Stimulated activated CD4-positive, alpha-beta T cell treated with anti-CD3 and anti-CD28 coated beads, Interleukin-12 subunit alpha, Interleukin-12 subunit beta, amount 100 ng/mL, for 48 hours (primary cell): ENCODE data around the gene METTL26.
A peak's percentile ranks its signal among the peaks of the same experiment; 100 is the strongest.

Experiments
- DNase-seq, 3 donors: peaks; one replicate each; pipeline ENCODE4 v3.0.0-alpha.2; 2020; ENCODE audit warnings: low read depth in 2 of 3, low spot score in 1 of 3

The METTL26 gene

DNA sequence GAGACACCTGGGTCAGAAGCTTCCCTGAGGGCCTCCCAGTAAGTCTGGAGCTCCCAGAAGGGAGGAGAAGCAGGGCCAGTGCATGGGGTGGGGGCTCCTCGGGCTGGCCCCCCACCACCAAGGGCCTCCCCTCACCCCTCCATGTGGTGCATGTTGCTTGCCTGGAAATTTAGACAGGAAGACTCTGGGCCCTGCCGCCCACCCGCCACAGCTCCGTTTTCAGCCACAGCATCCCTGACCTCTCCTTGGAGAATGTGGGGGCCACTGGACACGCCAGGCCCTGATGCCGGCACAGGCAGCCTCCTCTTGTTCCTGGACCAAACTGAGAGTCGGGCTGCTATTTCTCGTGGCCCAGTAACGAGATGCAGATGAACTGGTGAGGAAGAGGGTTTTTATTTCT, 2.7 kb upstream of the METTL26 start:
- DNase-seq: no peak

DNA sequence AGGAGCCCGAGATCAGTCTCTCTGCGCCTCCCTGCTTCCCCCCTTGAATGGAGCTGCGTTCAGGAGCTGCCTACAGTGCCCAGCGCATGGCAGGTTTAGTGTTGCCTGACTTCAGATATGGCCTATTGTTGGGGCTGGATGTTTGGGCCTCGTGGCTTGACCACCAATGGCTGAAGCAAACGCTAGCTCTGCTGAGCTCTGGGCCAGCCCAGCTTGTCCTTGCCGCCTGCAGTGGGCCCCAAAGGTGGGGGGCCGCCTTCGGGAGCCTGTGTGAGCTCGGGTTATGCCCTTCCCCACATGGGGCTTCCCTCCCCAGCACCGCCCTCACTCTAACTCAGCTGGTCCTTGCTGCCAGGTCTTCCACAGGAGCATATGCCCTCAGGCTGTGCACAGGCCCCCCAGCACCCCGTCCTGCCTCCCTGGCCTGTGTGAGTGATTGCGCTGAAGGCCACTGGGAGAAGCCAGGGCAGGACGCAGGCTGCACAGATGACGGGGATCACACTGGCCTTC, 2.0 kb upstream of the METTL26 start:
- no peak for DNase-seq

DNA sequence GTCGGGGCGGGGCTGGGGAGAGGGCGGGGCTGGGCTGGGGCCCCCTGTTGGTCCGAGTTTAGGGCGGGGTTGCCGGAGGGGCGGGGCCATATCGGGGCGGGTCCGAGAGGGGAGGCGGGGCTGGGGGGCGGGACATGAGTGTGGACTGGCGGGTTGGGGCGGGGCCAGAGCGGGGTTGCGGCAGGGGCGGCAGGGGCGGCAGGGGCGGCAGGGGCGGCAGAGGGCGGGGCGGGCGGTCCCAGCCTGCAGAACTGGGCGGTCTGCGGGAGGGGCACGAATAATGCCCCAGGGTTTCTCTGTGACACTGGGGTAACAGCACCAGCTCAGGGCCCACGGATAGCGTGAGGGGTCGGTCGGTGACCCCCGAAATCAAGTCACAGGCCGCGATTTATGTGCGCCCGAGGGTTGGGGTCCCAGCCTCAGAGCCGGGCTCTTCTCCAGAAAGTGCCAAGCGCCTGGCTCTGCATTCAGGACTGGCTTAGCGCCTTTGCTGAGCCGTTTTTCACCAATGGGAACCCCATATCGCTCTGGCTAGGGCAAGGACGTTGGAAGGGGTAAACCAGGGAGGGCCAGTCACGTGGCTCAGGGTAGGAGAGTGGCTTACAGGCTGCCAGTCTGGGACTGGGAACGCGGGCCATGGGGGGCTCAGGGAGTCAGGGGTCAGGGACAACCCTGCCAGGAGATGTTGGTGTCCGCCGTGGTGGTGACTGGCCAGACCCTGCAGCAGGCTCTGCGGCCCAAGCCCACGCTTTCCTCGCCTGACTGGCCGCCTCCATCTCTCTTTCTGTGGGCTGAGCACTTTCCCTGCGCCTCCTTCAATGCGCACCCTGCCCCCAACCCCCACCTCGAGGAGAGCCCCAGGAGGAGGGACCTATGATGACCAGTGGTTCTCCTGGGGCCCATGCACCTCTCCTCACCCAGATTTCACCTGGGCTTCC, 1.2 kb upstream of the METTL26 start:
- peak; percentile 82 to 86 (median 82) for DNase-seq

DNA sequence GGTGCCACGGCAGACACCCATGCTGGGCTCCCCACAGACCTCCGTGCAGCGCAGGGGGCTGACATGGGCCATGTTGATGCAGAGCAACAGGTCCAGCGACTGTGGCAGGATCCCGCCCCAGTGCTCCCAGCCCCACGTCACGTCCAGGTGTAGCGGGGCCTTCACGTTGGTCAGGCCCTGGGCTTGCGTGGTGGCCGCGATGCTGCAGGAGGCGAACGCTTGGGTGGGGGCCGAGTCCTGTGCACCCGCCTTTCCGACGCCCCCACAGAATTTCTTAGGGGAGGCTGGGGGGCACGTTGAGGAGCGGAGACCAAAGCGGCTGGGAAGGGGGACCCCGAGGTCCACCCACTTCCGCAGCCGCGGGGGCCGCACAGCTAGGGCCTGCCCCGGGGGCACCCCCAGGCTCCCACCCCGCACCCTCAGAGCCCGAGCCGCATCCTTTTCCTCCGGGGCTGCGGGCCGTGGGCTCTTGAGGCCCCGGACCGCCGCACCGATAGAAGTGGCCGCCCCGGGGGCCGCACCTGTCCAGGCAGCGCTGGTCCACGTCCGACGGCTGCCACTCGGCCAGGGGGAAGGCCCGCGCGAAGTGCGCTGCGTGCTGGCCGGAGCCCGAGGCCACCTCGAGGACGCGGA, 416 bp downstream of the METTL26 start:
- DNase-seq: no peak

DNA sequence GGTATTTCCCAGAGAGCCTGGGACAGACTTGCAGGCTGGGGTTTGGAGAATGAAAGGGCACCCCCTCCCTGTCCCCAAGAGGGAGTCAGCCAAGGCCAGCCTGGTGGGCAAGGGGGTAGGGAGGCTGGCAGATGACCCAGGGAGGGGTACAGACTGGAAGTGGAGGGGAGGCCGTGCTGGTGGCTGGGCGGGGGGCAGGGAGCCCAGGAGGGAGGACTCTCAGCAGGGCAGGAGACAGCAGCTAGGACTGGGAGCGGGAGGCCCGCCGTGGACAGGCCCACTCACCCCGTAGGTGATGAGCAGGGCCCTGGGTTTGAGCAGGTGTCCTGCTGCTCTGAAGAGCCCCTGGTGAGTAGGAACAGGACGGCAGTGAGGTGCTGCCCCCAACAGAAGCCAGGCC, 1.1 kb downstream of the METTL26 start:
- no peak for DNase-seq

DNA sequence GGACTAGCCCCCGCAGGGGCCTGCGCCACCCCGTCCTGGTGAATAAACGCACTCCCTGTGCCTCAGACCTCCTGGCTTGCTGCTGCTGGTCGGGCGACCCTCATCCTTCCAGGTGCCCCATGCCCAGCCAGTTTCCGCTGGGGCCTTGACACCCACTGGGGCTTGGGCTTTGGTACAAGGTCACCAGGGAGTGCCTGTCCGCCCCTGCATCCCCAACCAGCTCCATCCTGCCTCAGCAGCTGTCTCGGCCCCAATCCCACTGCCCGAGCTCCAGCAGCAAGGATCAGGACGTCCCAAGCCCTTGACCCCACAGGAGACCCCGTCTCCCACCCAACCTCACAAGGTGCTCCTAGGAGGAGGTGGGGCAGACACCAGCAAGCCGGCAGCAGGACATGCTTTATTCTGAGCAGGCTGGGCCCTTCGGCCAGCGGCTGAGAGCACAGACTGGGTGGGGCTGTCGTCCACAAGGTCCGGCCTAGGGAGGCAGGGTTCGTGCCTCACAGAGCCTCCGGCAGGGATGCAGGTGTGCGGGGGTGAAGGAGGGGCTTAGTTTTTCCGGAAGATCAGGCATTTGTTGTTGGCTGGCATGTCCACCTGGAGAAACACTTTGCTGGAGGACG, 1.9 kb downstream of the METTL26 start:
- no peak for DNase-seq

DNA sequence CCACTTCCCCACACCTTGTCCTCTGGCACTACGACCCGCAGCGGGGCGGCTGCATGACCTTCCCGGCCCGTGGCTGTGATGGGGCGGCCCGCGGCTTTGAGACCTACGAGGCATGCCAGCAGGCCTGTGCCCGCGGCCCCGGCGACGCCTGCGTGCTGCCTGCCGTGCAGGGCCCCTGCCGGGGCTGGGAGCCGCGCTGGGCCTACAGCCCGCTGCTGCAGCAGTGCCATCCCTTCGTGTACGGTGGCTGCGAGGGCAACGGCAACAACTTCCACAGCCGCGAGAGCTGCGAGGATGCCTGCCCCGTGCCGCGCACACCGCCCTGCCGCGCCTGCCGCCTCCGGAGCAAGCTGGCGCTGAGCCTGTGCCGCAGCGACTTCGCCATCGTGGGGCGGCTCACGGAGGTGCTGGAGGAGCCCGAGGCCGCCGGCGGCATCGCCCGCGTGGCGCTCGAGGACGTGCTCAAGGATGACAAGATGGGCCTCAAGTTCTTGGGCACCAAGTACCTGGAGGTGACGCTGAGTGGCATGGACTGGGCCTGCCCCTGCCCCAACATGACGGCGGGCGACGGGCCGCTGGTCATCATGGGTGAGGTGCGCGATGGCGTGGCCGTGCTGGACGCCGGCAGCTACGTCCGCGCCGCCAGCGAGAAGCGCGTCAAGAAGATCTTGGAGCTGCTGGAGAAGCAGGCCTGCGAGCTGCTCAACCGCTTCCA, 2.6 kb downstream of the METTL26 start:
- no peak for DNase-seq

DNA sequence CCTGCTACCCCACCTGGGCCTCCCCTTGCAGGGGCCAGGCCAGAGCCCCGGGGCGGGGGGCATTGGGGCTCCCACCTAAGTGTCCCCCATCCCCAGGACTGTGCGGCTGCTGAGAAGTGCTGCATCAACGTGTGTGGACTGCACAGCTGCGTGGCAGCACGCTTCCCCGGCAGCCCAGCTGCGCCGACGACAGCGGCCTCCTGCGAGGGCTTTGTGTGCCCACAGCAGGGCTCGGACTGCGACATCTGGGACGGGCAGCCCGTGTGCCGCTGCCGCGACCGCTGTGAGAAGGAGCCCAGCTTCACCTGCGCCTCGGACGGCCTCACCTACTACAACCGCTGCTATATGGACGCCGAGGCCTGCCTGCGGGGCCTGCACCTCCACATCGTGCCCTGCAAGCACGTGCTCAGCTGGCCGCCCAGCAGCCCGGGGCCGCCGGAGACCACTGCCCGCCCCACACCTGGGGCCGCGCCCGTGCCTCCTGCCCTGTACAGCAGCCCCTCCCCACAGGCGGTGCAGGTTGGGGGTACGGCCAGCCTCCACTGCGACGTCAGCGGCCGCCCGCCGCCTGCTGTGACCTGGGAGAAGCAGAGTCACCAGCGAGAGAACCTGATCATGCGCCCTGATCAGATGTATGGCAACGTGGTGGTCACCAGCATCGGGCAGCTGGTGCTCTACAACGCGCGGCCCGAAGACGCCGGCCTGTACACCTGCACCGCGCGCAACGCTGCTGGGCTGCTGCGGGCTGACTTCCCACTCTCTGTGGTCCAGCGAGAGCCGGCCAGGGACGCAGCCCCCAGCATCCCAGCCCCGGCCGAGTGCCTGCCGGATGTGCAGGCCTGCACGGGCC, 3.4 kb downstream of the METTL26 start:
- no peak for DNase-seq

DNA sequence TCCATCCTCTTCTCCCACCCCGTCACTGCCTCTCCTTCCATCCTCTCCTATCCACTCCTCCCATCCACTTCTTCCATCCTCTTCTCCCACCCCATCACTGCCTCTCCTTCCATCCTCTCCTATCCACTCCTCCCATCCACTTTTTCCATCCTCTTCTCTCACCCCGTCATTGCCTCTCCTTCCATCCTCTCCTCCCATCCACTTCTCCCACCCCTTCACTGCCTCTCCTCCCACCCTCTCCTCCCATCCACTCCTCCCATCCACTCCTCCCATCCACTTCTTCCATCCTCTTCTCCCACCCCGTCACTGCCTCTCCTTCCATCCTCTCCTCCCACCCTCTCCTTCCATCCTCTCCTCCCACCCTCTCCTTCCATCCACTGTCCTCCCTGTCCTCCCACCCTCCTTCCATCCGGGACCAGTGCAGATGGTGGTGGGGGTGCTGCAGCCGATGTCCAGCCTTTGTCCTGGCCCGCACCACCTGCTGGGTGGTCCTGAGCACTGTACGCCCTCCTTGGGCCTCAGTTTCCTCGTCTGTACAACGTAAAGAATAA, 4.2 kb downstream of the METTL26 start:
- no peak for DNase-seq

DNA sequence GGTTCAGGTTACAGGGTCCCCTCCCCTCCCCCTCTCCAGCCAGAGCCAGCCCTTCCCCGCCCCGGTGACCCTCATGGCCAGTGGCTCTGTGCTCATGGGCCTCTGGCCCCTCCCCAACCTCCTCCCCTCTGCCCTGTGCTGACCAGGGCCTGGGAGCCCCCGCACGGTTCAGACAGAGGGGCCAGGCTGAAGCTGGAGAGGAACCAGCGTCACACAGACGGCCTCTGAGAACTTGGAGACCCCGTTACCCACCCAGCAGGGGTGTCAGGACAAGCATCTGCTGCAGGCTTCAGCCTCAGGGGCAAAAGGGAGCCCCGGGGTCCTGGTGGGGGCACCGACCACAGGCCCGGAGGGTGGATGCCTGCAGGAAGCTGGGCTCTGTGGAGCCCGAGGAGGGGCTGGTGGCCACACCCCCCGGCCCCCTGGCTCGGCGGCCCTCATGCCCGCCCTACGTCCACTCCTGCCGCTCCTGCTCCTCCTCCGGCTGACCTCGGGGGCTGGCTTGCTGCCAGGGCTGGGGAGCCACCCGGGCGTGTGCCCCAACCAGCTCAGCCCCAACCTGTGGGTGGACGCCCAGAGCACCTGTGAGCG, 5.2 kb downstream of the METTL26 start, which contains the start of gene WFIKKN1:
TSS of gene WFIKKN1 (plus strand) at position 171 of the 591 bp plus-strand sequence. CDS start at position 440, 269 bp downstream.
- DNase-seq: no peak

DNA sequence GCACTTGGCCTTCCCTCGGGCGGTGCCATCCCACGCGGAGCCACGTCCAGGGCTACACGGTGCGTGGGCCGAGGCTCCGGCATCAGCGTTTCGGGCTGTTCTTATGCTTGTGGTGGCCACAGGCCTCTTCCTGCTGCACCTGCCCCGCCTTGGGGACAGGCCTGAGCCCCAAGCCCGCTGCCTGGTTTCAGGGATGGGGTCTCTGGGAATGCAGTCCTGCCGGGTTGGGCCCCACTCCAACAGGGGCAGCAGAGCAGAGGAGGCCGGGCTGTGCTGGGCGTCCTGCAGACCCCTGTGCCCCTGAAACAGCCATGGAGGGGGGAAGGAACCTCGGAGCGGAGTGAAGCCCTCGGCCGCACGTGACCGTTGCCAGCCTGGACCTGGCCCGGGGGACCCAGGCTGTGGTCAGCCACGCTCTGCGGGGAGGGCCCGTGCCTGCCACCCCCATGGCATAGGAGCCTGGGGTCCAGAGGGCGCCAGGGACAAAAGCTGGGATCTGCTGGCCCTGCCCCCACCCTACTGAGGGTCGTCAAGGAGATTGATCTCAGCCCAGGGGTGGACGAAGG, 5.8 kb downstream of the METTL26 start:
- no peak for DNase-seq

DNA sequence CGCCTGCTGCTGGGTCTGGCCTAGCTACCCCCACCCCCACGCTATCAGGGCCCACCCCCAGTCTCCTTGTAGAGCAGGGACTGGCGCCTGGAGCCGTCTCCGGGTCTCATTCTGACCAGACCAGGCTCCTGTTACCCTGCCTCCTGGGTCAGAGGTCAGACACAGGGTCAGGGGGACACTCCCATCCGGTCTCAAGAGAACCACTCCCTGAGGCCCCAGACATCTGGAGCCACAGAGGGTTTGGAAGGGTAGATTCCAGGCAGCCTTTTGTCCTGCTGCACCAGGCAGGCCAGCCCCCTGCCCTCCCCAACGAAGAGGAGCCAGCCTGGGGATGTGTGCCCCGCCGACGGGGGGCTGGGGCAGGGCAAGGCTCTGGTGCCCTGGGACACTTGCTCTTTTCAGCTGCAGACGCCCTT, 6.3 kb downstream of the METTL26 start:
- DNase-seq: no peak

DNA sequence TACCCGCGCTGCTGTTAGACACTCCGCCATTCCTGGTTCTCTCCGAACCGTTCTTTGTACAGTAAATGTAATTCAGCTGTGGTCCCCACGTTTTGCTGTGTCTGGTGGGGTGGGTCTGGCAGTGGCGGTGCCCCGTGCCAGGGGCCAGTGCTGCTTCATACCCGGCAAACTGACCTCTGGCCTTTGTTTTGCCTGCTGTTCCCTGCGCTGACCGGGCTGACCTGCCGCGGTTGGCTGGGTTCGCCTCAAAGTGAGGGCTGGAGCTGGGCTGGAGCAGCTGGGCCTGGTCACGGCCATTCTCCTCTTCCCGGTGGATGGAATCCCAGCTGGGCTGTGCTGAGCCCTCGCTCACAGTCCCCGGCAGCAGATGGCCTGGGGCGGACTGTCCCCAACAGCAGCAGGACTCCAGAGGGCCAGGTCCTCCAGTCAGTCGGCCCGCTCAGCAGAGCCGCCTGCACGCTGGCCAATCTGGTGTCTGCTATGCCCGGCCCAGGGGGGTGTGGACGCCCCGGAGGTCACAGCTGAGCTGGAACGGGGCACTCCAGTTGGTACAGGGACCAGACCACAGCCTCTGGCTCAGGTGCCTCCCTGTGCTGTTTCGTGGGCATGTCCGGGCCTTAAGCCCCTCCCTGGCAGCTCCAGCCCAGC, 6.8 kb downstream of the METTL26 start:
- DNase-seq: no peak

DNA sequence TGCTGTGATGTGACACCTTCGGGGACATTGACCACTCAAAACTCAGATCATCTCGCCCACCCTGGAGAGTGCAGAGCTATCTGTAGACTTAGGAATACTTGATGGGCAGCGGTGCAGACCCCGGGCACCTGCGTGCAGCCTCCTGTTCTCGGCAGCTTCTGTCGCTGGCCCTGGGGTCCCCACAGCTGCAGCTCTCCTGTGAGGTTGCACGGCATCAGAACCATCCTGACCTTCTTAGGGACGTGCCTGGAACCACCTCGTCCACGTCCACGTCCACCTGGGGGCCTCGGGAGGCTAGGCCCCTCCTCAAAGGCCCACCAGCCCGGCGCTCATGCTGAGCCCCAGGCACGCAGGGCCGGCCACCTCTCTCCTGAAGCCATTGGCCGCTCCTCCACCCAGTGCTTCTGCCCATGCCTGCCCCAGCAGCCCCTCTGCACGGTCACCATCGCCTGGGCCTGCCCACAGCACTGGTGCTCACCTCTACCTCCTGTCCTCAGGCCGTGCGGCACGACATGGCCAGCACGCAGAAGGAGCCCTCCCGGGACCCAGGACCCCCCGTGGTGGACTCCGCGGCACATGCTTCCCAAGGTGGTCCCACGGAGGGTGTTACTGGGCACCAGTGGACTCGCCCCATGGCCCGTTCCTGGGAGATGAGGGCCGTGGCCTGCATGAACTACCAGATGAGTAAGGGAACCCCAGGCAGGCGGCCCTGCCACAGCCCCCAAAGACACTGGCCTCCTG, 7.6 kb downstream of the METTL26 start:
- DNase-seq: no peak

DNA sequence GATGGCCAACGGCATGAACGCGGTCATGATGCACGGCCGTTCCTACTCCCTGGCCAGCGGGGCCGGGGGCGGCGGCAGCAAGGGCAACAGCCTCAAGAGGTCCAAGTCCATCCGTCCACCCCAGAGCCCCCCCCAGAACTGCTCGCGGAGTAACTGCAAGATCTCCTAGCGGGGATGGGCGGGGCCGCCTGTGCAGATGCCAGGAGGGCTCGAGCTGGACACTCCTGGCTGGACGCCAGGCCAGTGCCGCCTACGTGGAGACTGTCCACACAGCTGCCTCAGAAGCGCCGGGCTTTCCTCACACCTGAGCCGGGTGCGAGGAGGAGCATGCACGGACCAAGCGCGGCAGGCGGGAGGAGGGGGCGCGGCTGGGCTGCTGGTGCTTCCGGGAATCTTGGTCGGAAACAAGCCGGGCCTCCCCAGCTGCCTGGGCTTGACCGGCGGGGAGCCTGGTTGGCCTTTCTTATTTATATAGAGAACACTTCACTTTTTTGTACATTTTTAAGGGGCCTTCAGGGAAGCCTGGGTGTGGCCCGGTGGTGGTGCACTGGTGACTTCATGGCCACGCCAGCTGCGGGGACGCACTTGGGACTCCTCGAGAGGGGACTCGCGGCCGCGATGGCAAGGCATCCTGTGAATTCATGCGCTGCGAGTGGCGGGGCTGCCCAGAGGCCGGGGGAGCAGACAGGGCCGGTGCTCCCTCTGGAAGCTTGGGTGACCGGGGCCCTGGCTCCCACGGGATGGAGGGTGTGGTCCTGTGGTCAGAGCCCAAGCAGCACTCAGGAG, 8.5 kb downstream of the METTL26 start:
- DNase-seq: no peak

DNA sequence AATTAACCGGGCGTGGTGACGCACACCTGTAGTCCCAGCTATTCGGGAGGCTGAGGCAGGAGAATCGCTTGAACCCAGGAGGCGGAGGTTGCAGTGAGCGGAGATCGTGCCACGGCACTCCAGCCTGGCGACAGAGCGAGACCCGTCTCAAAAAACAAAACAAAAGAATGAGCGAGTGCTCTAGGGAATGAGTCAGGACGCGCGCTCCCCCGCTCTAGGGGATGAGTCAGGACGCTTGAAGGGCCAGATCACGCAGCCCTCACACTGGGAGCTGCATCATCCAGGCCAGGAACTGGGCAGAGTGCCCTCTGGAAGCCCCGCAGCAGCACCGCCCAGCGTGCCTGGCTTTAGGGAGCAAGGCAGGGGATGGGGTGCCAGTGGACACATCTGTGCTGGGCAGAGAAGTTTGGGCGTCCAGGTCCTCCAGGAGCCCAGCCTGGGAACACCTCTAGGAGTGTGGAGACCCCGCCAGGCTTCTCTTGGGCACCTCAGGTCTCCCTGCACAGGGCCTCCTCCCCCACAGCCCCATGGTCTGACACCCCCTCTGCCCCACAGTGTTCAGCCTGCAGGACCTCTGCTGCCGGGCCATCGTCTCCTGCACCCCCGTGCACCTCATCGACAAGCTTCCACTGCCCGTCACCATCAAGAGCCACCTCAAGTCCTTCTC, 9.2 kb downstream of the METTL26 start:
- no peak for DNase-seq
